Fibroblast of the conjunctiva (primary cell): ENCODE data around the gene KPTN.
"Not testable (repeated sequence)": the region's sequence is repeated elsewhere in the genome, so short reads cannot be mapped to it uniquely, and the experiment has no call there.

ENCODE experiments used
- DNase-seq: peaks from one replicate; pipeline ENCODE4 v3.0.0-alpha.2; 2010; ENCODE audit warnings: low read depth

Gene KPTN

GRCh38 chr19:47491358-47492136 is 7.5 kb upstream of the KPTN start:
- no peak for DNase-seq

GRCh38 chr19:47490847-47491246 is 6.8 kb upstream of the KPTN start:
- no peak for DNase-seq

- no peak for DNase-seq
Observed at GRCh38 chr19:47490031-47490430, 6.0 kb upstream of the KPTN start.

GRCh38 chr19:47489072-47489914 is 5.3 kb upstream of the KPTN start:
- no peak for DNase-seq

- no peak for DNase-seq
Observed at GRCh38 chr19:47487551-47488515, 3.8 kb upstream of the KPTN start.

GRCh38 chr19:47486900-47487299 is 2.9 kb upstream of the KPTN start:
- no peak for DNase-seq

GRCh38 chr19:47486220-47486619 is 2.2 kb upstream of the KPTN start:
- DNase-seq = not testable (repeated sequence)

GRCh38 chr19:47485210-47485609 is 1.2 kb upstream of the KPTN start:
- no peak for DNase-seq

- no peak for DNase-seq
Observed at GRCh38 chr19:47483200-47483599, 819 bp downstream of the KPTN start.

GRCh38 chr19:47481460-47482052 is 2.5 kb downstream of the KPTN start:
- no peak for DNase-seq

GRCh38 chr19:47480658-47481057 is 3.4 kb downstream of the KPTN start:
- DNase-seq = no peak

- DNase-seq = no peak
Observed at GRCh38 chr19:47479701-47480503, 4.1 kb downstream of the KPTN start.

GRCh38 chr19:47476438-47476972 is 7.5 kb downstream of the KPTN start:
- DNase-seq = no peak

GRCh38 chr19:47475465-47475864 is 8.6 kb downstream of the KPTN start:
- DNase-seq = no peak

- no peak for DNase-seq
Observed at GRCh38 chr19:47473336-47473735, 10.7 kb downstream of the KPTN start.

GRCh38 chr19:47471733-47472457 is 12.1 kb downstream of the KPTN start, which contains the start of gene SLC8A2:
SLC8A2 (minus strand) TSS chr19:47471893; CDS start chr19:47466403, 5,490 bp downstream.
- peak; percentile 31 for DNase-seq

GRCh38 chr19:47471381-47471732 is 12.7 kb downstream of the KPTN start:
- DNase-seq = no peak

GRCh38 chr19:47470447-47471195 is 13.4 kb downstream of the KPTN start:
- DNase-seq = no peak

GRCh38 chr19:47469719-47470118 is 14.3 kb downstream of the KPTN start:
- DNase-seq = no peak
